Chondrocyte (in vitro differentiated cells): ENCODE data around the gene DPYD. TPM values are rescaled to one million over a fixed set of nuclear protein-coding genes. Genes with fewer than 3 reads are reported as not detected.

Experiments
- DNase-seq: peaks from one replicate; pipeline ENCODE4 v3.0.0; 2021; ENCODE audit warnings: mixed read lengths, low spot score
- H3K27ac Mint-ChIP-seq: one replicate; pipeline ENCODE4 v1.8.0; 2021; ENCODE audit warnings: mild to moderate bottlenecking, moderate library complexity, mixed read lengths; ENCODE audit not compliant: unreplicated experiment
- H3K27me3 Mint-ChIP-seq: 2 replicates; pipeline ENCODE4 v1.8.0; 2021; ENCODE audit warnings: low read depth, mixed read lengths
- H3K36me3 Mint-ChIP-seq: 2 replicates; pipeline ENCODE4 v1.8.0; 2021; ENCODE audit warnings: low read depth, mixed read lengths
- H3K4me1 Mint-ChIP-seq: 2 replicates; pipeline ENCODE4 v1.8.0; 2021; ENCODE audit warnings: low read depth, mild to moderate bottlenecking, mixed read lengths
- H3K4me3 Mint-ChIP-seq: one replicate; pipeline ENCODE4 v1.8.0; 2021; ENCODE audit warnings: mild to moderate bottlenecking, moderate library complexity, mixed read lengths; ENCODE audit not compliant: unreplicated experiment
- H3K9me3 Mint-ChIP-seq: 2 replicates; pipeline ENCODE4 v1.8.0; 2021; ENCODE audit warnings: low read depth, mixed read lengths
- CTCF ChIP-seq: fragments of 200-600 bp; sonication (generic); IDR thresholded peaks from 2 replicates; pipeline ENCODE4 v1.5.0; 2021; ENCODE audit warnings: antibody characterized with exemption, mild to moderate bottlenecking, moderate library complexity
- total RNA-seq: library from RNA; stranded (reverse); gene quantifications from 3 replicates; pipeline ENCODE4 v1.2.1, GENCODE V29; 2021

Gene DPYD
- total RNA-seq, 1 donor from 2014 or later: 5.3 TPM

GRCh38 chr1:97414682-97415312 lies 506.0 kb downstream of the DPYD start:
- Mint-ChIP-seq H3K9me3 (no peaks in the 10 kb centered on the region), H3K4me3 (no peak overlapping the region), H3K27ac (no peak overlapping the region), H3K4me1 (no peaks in the 10 kb centered on the region), H3K36me3 (no peaks in the 10 kb centered on the region), H3K27me3 (no peaks in the 10 kb centered on the region)
- TF ChIP-seq CTCF: no peak
- no peak for DNase-seq

GRCh38 chr1:97412737-97413136 lies 508.1 kb downstream of the DPYD start:
- no peak overlapping the region for H3K27ac Mint-ChIP-seq
- no peaks in the 10 kb centered on the region for H3K27me3 Mint-ChIP-seq
- H3K4me3 Mint-ChIP-seq: no peak overlapping the region
- no peak for DNase-seq
- H3K36me3 Mint-ChIP-seq: no peaks in the 10 kb centered on the region
- no peaks in the 10 kb centered on the region for H3K4me1 Mint-ChIP-seq
- TF ChIP-seq CTCF: no peak
- no peaks in the 10 kb centered on the region for H3K9me3 Mint-ChIP-seq

GRCh38 chr1:97412166-97412565 lies 508.7 kb downstream of the DPYD start:
- TF ChIP-seq CTCF: no peak
- Mint-ChIP-seq H3K4me1 (no peaks in the 10 kb centered on the region), H3K27me3 (no peaks in the 10 kb centered on the region), H3K4me3 (no peak overlapping the region), H3K36me3 (no peaks in the 10 kb centered on the region), H3K27ac (no peak overlapping the region), H3K9me3 (no peaks in the 10 kb centered on the region)
- DNase-seq: no peak

- H3K27ac Mint-ChIP-seq: no peak overlapping the region
- no peak for DNase-seq
- H3K9me3 Mint-ChIP-seq: peaks cover 11% of the 10 kb centered on the region
- no peak overlapping the region for H3K4me3 Mint-ChIP-seq
- H3K27me3 Mint-ChIP-seq: no peaks in the 10 kb centered on the region
- H3K36me3 Mint-ChIP-seq: peaks cover 10% of the 10 kb centered on the region
- no peak for TF ChIP-seq CTCF
- no peaks in the 10 kb centered on the region for H3K4me1 Mint-ChIP-seq
These were observed 524.4 kb downstream of the DPYD start for GRCh38 chr1:97396463-97396862.

- no peaks in the 10 kb centered on the region for H3K4me1 Mint-ChIP-seq
- peaks cover 6% of the 10 kb centered on the region for H3K9me3 Mint-ChIP-seq
- H3K27me3 Mint-ChIP-seq: no peaks in the 10 kb centered on the region
- peaks cover 7% of the 10 kb centered on the region for H3K36me3 Mint-ChIP-seq
- no peak for TF ChIP-seq CTCF
- H3K4me3 Mint-ChIP-seq: no peak overlapping the region
- H3K27ac Mint-ChIP-seq: no peak overlapping the region
- no peak for DNase-seq
These were observed 528.1 kb downstream of the DPYD start for GRCh38 chr1:97392701-97393100.
